GM19372 (cell line): ENCODE measurements around the gene UTP14C.
"Not testable (repeated sequence)": the region's sequence is repeated elsewhere in the genome, so short reads cannot be mapped to it uniquely, and the experiment has no call there.

Experiments used
- ATAC-seq: cut with Tn5 transposase; IDR thresholded peaks from one replicate; pipeline ENCODE4 v1.9.1; 2021; ENCODE audit warnings: mild to moderate bottlenecking, low read depth, moderate library complexity; ENCODE audit not compliant: unreplicated experiment

Gene UTP14C

GRCh38 chr13:52036037-52036436, 11.5 kb downstream of the UTP14C start:
- ATAC-seq, result no peak

- ATAC-seq, result no peak
Measured at GRCh38 chr13:52043675-52044074, 19.2 kb downstream of the UTP14C start.

GRCh38 chr13:52047463-52047862, 23.0 kb downstream of the UTP14C start:
- ATAC-seq, result no peak

- no peak for ATAC-seq
Measured at GRCh38 chr13:52048516-52048915, 24.0 kb downstream of the UTP14C start.

GRCh38 chr13:52051400-52051799, 26.9 kb downstream of the UTP14C start:
- no peak for ATAC-seq

- no peak for ATAC-seq
Measured at GRCh38 chr13:52053460-52053859, 29.0 kb downstream of the UTP14C start.

- not testable (repeated sequence) for ATAC-seq
Measured at GRCh38 chr13:52061064-52061463, 36.6 kb downstream of the UTP14C start.

GRCh38 chr13:52061587-52061986, 37.1 kb downstream of the UTP14C start:
- ATAC-seq, result no peak

- no peak for ATAC-seq
Measured at GRCh38 chr13:52067237-52067636, 42.7 kb downstream of the UTP14C start.

GRCh38 chr13:52070929-52071523, 46.5 kb downstream of the UTP14C start:
- no peak for ATAC-seq
